Astrocyte (in vitro differentiated cells and primary cell): Measurements from ENCODE around the gene ZDHHC12.

Source experiments
- CTCF ChIP-seq: IDR thresholded peaks from 2 replicates; pipeline ENCODE4 v1.5.1; 2011; ENCODE audit warnings: low read depth, mild to moderate bottlenecking, inconsistent platforms, low read length, moderate library complexity; ENCODE audit not compliant: insufficient read depth
- EZH2 ChIP-seq: IDR thresholded peaks from 2 replicates; pipeline ENCODE4 v1.6.1; 2012; ENCODE audit warnings: mild to moderate bottlenecking, low read length, inconsistent platforms; ENCODE audit not compliant: insufficient read depth

- TF ChIP-seq CTCF (no peak), EZH2 (no peak)
Measured at GRCh38 chr9:128753627-128754026, 29.7 kb upstream of the ZDHHC12 start.
